IPS-15b (cell line): Measurements from ENCODE around the gene ZNF212.

Experiments
- H3K27me3 ChIP-seq: one replicate; pipeline ENCODE4 v1.6.1; 2013; ENCODE audit warnings: low read length; ENCODE audit not compliant: control insufficient read depth, insufficient read depth
- H3K36me3 ChIP-seq: one replicate; pipeline ENCODE4 v1.6.1; 2013; ENCODE audit warnings: low read length; ENCODE audit not compliant: control insufficient read depth, insufficient read depth
- H3K4me1 ChIP-seq: one replicate; pipeline ENCODE4 v1.6.1; 2013; ENCODE audit warnings: mild to moderate bottlenecking, low read length; ENCODE audit not compliant: control insufficient read depth, insufficient read depth
- H3K4me3 ChIP-seq: one replicate; pipeline ENCODE4 v1.5.1; 2013; ENCODE audit warnings: low read depth, low read length
- H3K9ac ChIP-seq: one replicate; pipeline ENCODE4 v1.6.1; 2013; ENCODE audit warnings: low read depth, mild to moderate bottlenecking, low read length
- H3K9me3 ChIP-seq: one replicate; pipeline ENCODE4 v1.6.1; 2013; ENCODE audit warnings: mild to moderate bottlenecking, low read length; ENCODE audit not compliant: control insufficient read depth, insufficient read depth

ZNF212 gene

DNA sequence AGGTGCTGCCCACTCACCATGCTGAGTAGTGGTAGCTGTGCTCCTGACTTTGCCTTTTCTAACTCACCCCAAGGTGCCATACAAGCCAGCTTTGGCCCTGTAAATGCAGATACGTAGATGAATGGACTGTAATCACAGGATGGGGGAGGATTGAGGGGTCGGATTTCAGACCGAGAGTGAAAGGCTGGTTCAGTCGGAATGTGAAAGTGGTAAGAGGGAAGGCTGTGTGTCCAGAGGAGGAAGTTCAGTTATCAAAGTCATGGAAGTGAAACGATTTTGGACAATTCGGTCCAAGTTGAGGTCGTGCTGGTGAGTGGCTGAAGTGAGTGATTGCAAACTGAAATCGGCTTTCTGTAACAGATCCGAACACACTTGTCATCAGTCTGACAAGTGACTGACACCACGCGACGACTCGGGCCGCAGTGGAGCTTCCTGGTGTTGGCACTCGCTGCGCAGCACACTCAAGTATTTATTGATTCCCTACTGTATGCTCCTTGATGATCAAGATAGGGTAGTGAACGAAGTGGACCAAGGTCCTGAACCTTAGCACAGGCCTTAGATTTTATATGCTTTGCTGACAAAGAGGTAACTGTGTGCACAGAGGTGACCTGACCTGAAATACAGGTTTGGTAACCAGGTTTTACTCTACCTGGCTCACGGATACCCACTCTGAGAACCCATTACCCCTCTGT, 33.6 kb upstream of the ZNF212 start:
- Histone ChIP-seq H3K36me3 (peaks cover 58% of the 10 kb centered on the region), H3K9me3 (no peaks in the 10 kb centered on the region), H3K4me3 (no peak overlapping the region), H3K4me1 (peaks cover 5% of the 10 kb centered on the region), H3K9ac (no peak overlapping the region), H3K27me3 (no peaks in the 10 kb centered on the region)

DNA sequence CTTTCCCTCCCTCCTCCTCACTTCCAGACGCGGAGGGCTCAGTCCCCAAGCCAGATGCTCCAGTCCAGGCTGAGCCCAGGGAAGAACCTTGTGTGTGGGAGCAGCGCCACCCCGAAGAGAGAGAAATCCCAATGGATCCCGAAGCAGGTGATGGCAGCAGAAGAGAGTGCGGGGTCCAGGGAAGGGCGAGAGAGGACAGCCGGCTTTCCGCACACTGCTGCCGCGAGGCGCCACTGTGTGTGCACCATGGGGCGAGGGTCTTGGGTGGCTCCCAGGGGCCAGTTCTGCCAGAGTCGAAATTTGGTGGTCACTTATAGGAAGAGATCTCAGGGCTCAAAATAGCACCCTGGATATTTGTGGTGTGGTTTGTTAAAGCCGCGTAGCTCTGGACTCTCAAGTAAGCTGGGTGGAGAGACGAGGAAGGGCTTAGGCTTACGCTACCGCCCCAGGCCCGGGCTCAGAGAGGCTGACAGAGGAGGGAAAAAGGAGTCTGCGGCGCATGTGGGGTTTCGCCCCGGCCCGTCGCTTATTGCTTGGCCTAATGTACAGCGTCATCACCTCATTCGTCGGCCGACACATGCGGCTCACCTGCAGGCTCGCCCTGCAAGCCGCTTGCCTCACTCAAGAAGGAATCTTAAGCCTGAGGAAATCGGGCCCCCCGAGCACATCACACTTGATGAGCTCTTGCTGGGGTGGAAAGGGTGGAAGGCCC, 32.0 kb upstream of the ZNF212 start:
- Histone ChIP-seq H3K4me1 (peaks cover 5% of the 10 kb centered on the region), H3K27me3 (no peaks in the 10 kb centered on the region), H3K9ac (no peak overlapping the region), H3K4me3 (no peak overlapping the region), H3K36me3 (peaks cover 63% of the 10 kb centered on the region), H3K9me3 (no peaks in the 10 kb centered on the region)

DNA sequence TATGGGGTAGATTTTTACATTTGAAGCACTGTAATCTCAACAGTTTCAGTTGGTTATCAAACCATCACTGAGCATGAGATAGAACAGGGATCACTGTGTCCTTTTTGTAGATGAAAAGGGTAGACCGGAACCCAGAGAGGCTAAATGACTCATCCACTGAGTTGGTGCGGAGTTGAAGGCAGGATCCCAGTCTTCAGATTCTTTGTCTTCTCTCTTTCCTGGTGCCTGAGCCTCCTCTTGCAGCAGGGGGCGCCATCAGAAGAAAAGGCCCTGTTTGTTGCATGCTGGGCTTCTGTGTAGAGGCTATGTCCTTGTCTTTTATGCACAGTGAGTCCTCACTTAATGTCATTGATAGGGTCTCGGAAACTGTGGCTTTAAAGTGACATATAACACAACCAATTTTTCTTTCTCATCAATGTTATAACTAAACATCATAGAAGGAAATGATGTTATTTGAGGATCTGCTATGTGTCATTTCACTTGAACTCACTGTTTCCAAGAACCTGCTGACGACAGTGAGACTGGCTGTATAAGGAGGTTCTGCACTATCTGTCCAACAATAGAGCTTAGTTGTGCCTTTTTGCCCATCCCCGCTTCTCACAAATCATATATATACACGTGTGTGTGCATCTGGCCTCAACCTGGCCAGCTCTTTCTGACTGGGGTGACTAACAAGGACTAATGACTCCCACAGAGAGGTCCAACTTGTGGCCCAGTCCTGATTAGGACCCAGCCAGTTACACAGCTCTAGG, 29.8 kb upstream of the ZNF212 start:
- no peak overlapping the region for H3K9ac ChIP-seq
- peaks cover 5% of the 10 kb centered on the region for H3K4me1 ChIP-seq
- H3K27me3 ChIP-seq: no peaks in the 10 kb centered on the region
- H3K4me3 ChIP-seq: no peak overlapping the region
- peaks cover 64% of the 10 kb centered on the region for H3K36me3 ChIP-seq
- no peaks in the 10 kb centered on the region for H3K9me3 ChIP-seq

DNA sequence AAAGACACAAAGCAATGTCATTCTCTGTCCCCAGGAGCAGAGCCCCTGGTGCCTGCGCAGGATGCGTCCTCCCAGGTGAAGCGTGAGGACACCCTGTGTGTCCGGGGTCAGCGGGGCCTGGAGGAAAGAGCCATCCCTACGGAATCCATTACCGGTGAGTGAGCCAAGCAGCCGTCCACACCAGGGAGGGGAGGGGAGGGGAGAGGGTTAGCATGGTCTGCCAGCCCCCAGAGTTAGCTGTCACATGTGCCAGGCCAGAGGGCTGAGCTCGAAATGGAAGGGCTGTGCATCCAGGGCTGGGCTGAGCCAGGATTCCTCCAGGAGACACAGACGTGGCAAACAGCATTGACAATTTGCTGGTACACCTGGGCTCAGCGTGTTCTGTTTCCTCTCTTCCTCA, 28.9 kb upstream of the ZNF212 start:
- no peaks in the 10 kb centered on the region for H3K27me3 ChIP-seq
- H3K9ac ChIP-seq: no peak overlapping the region
- no peak overlapping the region for H3K4me3 ChIP-seq
- peaks cover 68% of the 10 kb centered on the region for H3K36me3 ChIP-seq
- no peaks in the 10 kb centered on the region for H3K9me3 ChIP-seq
- peaks cover 5% of the 10 kb centered on the region for H3K4me1 ChIP-seq

DNA sequence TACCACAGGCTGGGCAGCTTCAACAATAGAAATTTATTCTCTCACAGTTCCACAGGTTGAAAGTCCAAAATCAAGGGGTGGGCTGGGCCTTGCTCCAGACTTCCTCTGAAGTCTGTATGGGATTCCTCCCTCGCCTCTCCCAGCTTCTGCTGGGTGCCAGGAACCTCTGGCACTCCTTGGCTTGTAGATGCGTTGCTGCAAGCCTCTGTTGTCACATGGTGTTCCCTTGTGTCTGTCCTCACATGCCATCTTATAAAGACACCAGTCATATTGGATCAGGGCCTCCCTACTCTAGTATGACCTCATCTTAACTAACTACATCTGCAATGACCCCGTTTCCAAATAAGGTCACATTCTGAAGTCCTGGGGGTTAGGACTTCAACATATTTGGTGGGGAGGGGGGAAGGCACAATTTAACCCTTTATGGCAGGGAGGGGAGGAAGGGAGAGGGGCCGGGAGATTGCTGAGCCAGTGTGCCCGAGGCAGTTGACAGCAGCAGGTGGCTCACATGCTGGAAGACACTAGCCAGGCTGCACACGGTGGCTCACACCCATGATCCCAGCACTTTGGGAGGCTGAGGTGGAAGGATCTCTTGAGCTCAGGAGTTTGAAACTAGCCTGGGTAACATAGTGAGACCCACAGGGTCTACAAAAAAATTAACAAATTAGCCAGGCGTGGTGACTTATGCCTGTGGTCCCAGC, 25.3 kb upstream of the ZNF212 start:
- Histone ChIP-seq H3K9ac (no peak overlapping the region), H3K4me3 (no peak overlapping the region), H3K27me3 (no peaks in the 10 kb centered on the region), H3K9me3 (no peaks in the 10 kb centered on the region), H3K36me3 (peaks cover 58% of the 10 kb centered on the region), H3K4me1 (no peaks in the 10 kb centered on the region)

DNA sequence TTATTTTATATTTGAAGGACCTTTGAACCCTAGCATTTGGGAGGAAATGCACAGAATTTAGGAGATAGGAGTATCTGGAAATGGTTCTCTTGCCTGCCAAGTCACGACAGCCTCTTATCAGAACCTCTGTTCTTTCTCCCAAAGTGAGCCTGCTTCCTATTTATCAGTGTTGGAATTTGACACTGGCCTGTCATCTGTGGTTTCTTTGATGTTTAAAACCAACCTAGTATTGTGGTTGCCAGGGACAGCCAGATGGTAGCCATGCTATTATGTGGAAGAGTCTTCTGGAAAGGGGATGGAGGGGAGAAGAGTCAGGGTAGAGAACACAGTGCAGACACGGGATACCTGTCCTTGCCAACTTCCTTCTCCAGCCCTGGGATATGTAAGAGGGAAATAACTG, 23.0 kb upstream of the ZNF212 start:
- H3K4me1 ChIP-seq: no peaks in the 10 kb centered on the region
- H3K9ac ChIP-seq: no peak overlapping the region
- no peaks in the 10 kb centered on the region for H3K9me3 ChIP-seq
- no peak overlapping the region for H3K4me3 ChIP-seq
- H3K36me3 ChIP-seq: peaks cover 51% of the 10 kb centered on the region
- H3K27me3 ChIP-seq: no peaks in the 10 kb centered on the region

DNA sequence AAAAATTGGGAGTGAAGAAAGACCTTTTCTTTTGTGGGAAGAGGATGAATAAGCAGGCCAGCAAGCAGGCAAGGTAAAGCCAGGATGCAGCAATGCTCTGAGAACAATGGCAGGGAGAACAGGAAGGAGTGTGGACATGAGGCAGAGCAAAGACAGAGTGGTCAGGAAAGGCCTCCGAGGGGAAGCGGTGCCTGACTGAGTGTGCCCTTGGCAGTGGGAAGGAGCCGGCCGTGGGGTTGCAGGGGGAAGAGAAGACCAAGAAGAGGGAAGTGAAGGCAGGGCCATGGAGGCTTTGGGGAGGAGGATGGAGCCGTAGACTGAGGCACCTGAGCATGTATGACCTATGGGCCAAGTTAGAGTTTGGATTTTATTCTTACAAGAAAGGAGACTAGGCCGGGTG, 21.9 kb upstream of the ZNF212 start:
- no peaks in the 10 kb centered on the region for H3K9me3 ChIP-seq
- H3K9ac ChIP-seq: no peak overlapping the region
- no peaks in the 10 kb centered on the region for H3K4me1 ChIP-seq
- H3K27me3 ChIP-seq: no peaks in the 10 kb centered on the region
- H3K4me3 ChIP-seq: no peak overlapping the region
- peaks cover 43% of the 10 kb centered on the region for H3K36me3 ChIP-seq

DNA sequence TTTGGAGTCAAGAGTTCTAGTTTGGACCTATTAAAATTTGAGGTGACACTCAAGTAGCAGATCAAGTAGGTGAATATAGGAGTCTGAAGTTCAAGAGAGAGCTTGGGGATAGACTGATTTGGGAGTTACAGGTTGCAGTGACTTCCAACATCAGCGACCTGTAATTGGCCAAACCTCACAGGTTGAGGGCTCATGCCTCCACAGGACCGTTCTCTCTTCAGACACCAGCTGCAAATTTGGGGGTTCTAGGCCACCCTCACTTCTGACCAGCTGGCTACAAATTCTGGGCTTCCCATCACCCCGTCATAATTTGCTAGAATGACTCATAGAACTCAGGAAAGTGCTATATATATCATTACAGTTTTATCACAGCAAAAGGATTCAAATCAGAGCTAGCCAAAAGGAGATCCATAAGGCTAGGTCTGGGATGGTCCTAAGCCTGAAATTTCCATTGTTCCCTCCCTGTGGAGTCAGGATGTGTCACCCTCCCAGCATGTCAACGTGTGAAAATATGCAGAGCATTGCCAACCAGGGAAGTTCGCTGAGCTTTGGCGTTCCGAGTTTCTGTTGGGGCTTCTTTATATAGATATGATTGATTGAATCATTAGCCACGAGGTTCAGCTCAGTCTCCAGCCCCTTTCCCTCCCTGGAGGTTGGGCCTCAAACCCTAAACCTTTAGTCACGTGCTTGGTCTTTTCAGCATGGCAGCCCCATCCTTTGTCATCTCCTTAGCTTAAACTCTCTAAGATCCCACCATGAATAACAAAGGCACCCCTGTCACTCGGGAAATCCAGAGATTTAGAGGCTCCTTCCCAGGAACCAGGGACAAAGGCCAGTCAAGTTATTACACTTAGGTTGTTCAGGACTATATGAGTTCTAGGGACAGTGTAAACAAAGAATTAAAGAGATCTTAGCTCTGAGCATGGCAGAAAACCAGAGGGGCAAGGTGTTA, 20.7 kb upstream of the ZNF212 start:
- H3K27me3 ChIP-seq: no peaks in the 10 kb centered on the region
- H3K9ac ChIP-seq: no peak overlapping the region
- peaks cover 32% of the 10 kb centered on the region for H3K36me3 ChIP-seq
- no peaks in the 10 kb centered on the region for H3K9me3 ChIP-seq
- H3K4me1 ChIP-seq: no peaks in the 10 kb centered on the region
- H3K4me3 ChIP-seq: no peak overlapping the region

DNA sequence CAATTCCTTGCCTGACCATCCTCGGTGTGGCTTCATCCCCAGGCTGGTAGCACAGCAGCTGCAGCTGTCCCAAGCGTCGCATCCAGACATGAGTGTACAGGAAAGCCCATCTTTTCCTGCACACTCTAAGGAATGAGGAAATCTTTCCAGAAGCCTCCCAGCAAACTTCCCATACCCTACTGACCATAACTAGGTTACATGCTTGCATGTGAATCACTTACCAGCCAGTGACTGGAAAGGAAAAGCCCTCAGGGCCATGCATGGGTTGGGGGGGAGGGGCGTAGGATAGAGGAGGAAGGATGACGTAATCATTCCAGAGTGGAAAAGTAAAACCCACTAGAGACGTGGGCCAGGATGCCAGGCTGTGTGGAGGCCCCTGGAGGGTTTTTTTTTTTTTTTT, 18.9 kb upstream of the ZNF212 start:
- H3K9ac ChIP-seq: no peak overlapping the region
- H3K9me3 ChIP-seq: no peaks in the 10 kb centered on the region
- H3K4me1 ChIP-seq: no peaks in the 10 kb centered on the region
- H3K36me3 ChIP-seq: peaks cover 30% of the 10 kb centered on the region
- H3K27me3 ChIP-seq: no peaks in the 10 kb centered on the region
- no peak overlapping the region for H3K4me3 ChIP-seq

DNA sequence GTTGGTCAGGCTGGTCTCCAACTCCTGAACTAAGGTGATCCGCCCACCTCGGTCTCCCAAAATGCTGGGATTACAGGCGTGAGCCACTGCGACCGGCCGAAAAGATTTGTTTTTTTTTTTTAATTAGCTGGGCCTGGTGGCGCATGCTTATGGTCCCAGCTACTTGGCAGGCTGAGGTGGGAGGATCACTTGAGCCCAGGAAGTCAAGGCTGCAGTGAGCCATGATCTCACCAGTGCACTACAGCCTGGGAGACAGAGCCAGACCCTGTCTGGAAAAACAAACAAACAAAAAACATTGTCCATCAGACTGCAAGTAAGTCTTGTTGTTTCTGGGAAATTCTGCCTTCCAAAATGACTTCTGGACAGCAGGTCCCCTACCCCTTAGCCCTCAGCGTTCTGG, 16.3 kb upstream of the ZNF212 start:
- no peaks in the 10 kb centered on the region for H3K9me3 ChIP-seq
- no peak overlapping the region for H3K4me3 ChIP-seq
- peaks cover 26% of the 10 kb centered on the region for H3K36me3 ChIP-seq
- no peaks in the 10 kb centered on the region for H3K4me1 ChIP-seq
- no peak overlapping the region for H3K9ac ChIP-seq
- H3K27me3 ChIP-seq: no peaks in the 10 kb centered on the region

DNA sequence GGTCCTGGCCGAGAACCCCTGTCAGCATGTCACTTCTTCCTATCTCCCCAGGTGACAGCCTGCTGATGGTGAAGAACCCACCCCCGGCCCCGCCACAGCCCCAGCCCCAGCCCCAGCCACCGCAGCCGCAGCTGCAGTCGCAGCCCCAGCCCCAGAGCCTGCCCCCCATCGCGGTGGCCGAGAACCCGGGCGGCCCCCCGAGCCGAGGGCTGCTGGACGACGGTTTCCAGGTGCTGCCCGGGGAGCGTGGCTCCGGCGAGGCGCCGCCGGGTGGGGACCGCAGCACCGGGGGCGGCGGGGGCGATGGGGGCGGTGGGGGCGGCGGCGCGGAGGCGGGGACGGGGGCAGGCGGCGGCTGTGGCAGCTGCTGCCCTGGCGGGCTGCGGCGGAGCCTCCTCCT, 15.7 kb upstream of the ZNF212 start:
- no peak overlapping the region for H3K9ac ChIP-seq
- H3K27me3 ChIP-seq: no peaks in the 10 kb centered on the region
- no peaks in the 10 kb centered on the region for H3K9me3 ChIP-seq
- H3K4me3 ChIP-seq: no peak overlapping the region
- peaks cover 26% of the 10 kb centered on the region for H3K36me3 ChIP-seq
- H3K4me1 ChIP-seq: no peaks in the 10 kb centered on the region
